Adrenal gland (tissue), 19 donors: ENCODE data around the gene RAB3IL1. TPM values are rescaled to one million over a fixed set of nuclear protein-coding genes. Genes with fewer than 3 reads are reported as not detected.
"Not testable (repeated sequence)": the region's sequence is repeated elsewhere in the genome, so short reads cannot be mapped to it uniquely, and the experiment has no call there.

ENCODE experiments used
- DNase-seq, 7 donors: peaks; one replicate each; pipeline ENCODE4 v3.0.0-alpha.2; 2019 to 2020
- H3K27ac ChIP-seq, 5 donors: fragments of 200-600 bp; sonication (generic) in 4 of 5; 1 replicate in 3 of 5; 2 replicates in 2 of 5; pipeline versions ENCODE4 v1.5.1 to v1.8.0; 2016 to 2020; ENCODE audit warnings: mild to moderate bottlenecking in 1 of 5
- H3K27me3 ChIP-seq: fragments of 200-600 bp; 2 replicates; pipeline ENCODE4 v1.8.0; 2021
- H3K36me3 ChIP-seq, 2 donors: fragments of 200-600 bp; replicated peaks in 1 of 2; 1 replicate in 1 of 2; 2 replicates in 1 of 2; pipeline versions ENCODE4 v1.5.1 to v1.8.0; 2018 to 2022
- H3K4me1 ChIP-seq, 2 donors: fragments of 200-600 bp; replicated peaks in 1 of 2; 1 replicate in 1 of 2; 2 replicates in 1 of 2; pipeline versions ENCODE4 v1.5.1 to v1.8.0; 2018 to 2021
- H3K4me3 ChIP-seq, 4 donors: fragments of 200-600 bp; sonication (generic) in 3 of 4; one replicate each; pipeline ENCODE4 v1.5.1; 2016 to 2018
- H3K9me3 ChIP-seq, 3 donors: fragments of 200-600 bp; sonication (generic) in 1 of 3; replicated peaks in 1 of 3; 1 replicate in 2 of 3; 2 replicates in 1 of 3; pipeline versions ENCODE4 v1.5.1 to v1.8.0; 2016 to 2021
- POLR2A ChIP-seq, 2 donors: fragments of 450-650 bp; IDR thresholded peaks; one replicate each; pipeline ENCODE4 v1.6.1; 2017; ENCODE audit warnings: antibody characterized with exemption in 2 of 2, mild to moderate bottlenecking in 2 of 2, moderate library complexity in 1 of 2
- WGBS, 4 donors: extraction: QIAGEN DNeasy Blood & Tissue Kit in 2 of 4; methylation state at CpG; one replicate each; pipeline versions ENCODE4 v1.1.5 to v1.1.7; 2013 to 2017; 5-methylcytosine and 5-hydroxymethylcytosine counted together
- intact Hi-C, 2 donors: fragments of 100-400 bp; cut with DNase I; formaldehyde crosslinking; loops; one replicate each; pipeline versions ENCODE4 v1.14.1 to v1.15.0; 2022 to 2023
- long read RNA-seq, 10 donors: library from polyadenylated mRNA in 3 of 10; unstranded in 2 of 10; stranded (forward) in 1 of 10; transcript quantifications; one replicate each; pipeline ENCODE4 v2.0.0 and lab custom pipeline, GENCODE V29; 2021 to 2026
- polyA plus RNA-seq, 3 donors: library from polyadenylated mRNA; stranded (reverse); fragments of 200-250 nt in 2 of 3; fragments of 350-450 nt in 1 of 3; fragmentation: Illumina TruSeq in 1 of 3; extraction: RNeasy Lipid Tissue Mini Kit (QIAGEN cat#74804) in 1 of 3; gene quantifications; one replicate each; pipeline ENCODE4 v1.2.3, GENCODE V29; 2013 to 2014
- total RNA-seq, 9 donors: library from RNA; depleted of rRNA in 4 of 9; stranded (reverse); fragments of >200 nt in 4 of 9; fragments of 120-200 nt in 1 of 9; fragmentation: NEBNext Ultra II Directional in 1 of 9; extraction: Animal tissue kit (Norgen Biotek cat#: 25700) in 1 of 9; gene quantifications; one replicate each; pipeline versions ENCODE4 v1.1.0 to v1.2.4, GENCODE V29; 2013 to 2023
- TF ChIP-seq, protein P1 (sequence below), 6 experiments: fragments of 450-650 bp in 4 of 6; fragments of 200-600 bp in 2 of 6; sonication (generic) in 1 of 6; IDR thresholded peaks; 1 replicate in 5 of 6; 2 replicates in 1 of 6; pipeline versions ENCODE4 v1.5.1 to v1.8.0; 2016 to 2021; ENCODE audit warnings: antibody characterized with exemption in 6 of 6, mild to moderate bottlenecking in 2 of 6, moderate library complexity in 1 of 6
- donor health status: healthy with polysubstance abuse.
- donor health status: Bipolar disorder and iron deficiency.
- donor health status: DM: yes; HTN: yes; CAD: no.
- donor health status: DM: no; HTN: no; CAD: no.
- donor health status: DM: no; HTN: no; CAD: no.
- donor health status: DM: yes; HTN: yes; CAD: no.

The RAB3IL1 gene
- total RNA-seq (10 to 100 TPM in 8 of 9 donors, 1 to 10 TPM in 1; 2.4 to 23.7 (median 19.4) TPM), polyA plus RNA-seq (10 to 100 TPM in 2 of 3 donors, 1 to 10 TPM in 1; 2.7 to 17.4 (median 15.5) TPM)
- long read RNA-seq, donor 1, partial matches to known transcripts: 0 of 1 reads
- long read RNA-seq, donor 1, other reads (novel, unspliced or antisense): 0 of 1 reads
- long read RNA-seq, donor 2, partial matches to known transcripts: 0 of 1 reads
- long read RNA-seq, donor 2, other reads (novel, unspliced or antisense): 0 of 1 reads
- long read RNA-seq, donor 3, partial matches to known transcripts: 0 of 2 reads
- long read RNA-seq, donor 3, other reads (novel, unspliced or antisense): 0 of 2 reads
- long read RNA-seq, donor 4: 0 reads
- long read RNA-seq, donor 5, transcript RAB3IL1-202 (10 exons, 2,284 nt): major isoform, 31 of 43 reads
- long read RNA-seq, donor 5, partial matches to known transcripts: 1 of 43 reads
- long read RNA-seq, donor 5, other reads (novel, unspliced or antisense): 9 of 43 reads
- long read RNA-seq, donor 6: 0 reads
- long read RNA-seq, donor 7: 0 reads
- long read RNA-seq, donor 8: 0 reads
- long read RNA-seq, donor 9: 0 reads
- long read RNA-seq, donor 10, partial matches to known transcripts: 0 of 1 reads
- long read RNA-seq, donor 10, other reads (novel, unspliced or antisense): 0 of 1 reads

- intact Hi-C loops: no loop called here
- no peaks in the 10 kb centered on the region for H3K27me3 ChIP-seq
- no peaks in the 10 kb centered on the region for H3K36me3 ChIP-seq
- DNase-seq: peak; percentile 52 to 68 (median 63)
- peak within 1 kb of the TSS in 3 of 5 donors; percentile 48 to 85 (median 78) for H3K27ac ChIP-seq
- H3K4me1 ChIP-seq: peaks cover 0 to 11% of the 10 kb centered on the region in 2 donors
- peak within 1 kb of the TSS in 2 of 4 donors; percentile 17 to 89 for H3K4me3 ChIP-seq
- no peaks in the 10 kb centered on the region for H3K9me3 ChIP-seq
- 2 to 13% (median 5%) methylated on average over 8 to 74 of the region's 74 CpGs for WGBS, 4 donors
- TF ChIP-seq POLR2A (IDR thresholded peaks at IDR 0.05): peak in 1 of 2 donors; percentile 20
- TF ChIP-seq, protein P1, sequence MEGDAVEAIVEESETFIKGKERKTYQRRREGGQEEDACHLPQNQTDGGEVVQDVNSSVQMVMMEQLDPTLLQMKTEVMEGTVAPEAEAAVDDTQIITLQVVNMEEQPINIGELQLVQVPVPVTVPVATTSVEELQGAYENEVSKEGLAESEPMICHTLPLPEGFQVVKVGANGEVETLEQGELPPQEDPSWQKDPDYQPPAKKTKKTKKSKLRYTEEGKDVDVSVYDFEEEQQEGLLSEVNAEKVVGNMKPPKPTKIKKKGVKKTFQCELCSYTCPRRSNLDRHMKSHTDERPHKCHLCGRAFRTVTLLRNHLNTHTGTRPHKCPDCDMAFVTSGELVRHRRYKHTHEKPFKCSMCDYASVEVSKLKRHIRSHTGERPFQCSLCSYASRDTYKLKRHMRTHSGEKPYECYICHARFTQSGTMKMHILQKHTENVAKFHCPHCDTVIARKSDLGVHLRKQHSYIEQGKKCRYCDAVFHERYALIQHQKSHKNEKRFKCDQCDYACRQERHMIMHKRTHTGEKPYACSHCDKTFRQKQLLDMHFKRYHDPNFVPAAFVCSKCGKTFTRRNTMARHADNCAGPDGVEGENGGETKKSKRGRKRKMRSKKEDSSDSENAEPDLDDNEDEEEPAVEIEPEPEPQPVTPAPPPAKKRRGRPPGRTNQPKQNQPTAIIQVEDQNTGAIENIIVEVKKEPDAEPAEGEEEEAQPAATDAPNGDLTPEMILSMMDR (IDR thresholded peaks at IDR 0.05): peak in 1 of 6 experiments; percentile 2
Measured at GRCh38 chr11:61917334-61918109, at the start of gene RAB3IL1. Gene RAB3IL1 (minus strand): TSS chr11:61917566. CDS start chr11:61917367, 199 bp downstream.

DNA sequence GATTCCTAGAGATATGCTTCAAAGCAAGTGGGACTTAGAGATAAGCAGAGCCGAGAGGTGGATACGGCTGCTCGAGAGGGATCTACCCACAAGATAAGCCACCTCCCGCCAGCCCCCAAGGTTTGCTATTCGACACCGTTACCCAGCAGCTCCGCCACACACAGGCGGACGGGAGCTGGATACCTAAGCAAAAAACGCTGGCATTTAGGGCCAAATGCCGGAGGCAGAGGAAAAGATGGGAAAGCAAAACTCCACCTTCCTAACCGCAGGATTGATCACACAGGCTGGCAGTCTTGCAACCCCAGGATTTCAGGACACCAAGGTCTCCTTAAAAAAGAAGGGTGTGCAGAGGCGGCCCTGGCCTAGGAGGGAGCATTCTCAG lies 49.4 kb upstream of the RAB3IL1 start:
- Histone ChIP-seq H3K4me1 (peaks cover 37 to 63% of the 10 kb centered on the region in 2 donors), H3K36me3 (peaks cover 0 to 31% of the 10 kb centered on the region in 2 donors), H3K4me3 (peak overlapping the region; percentile 67 to 98 (median 72)), H3K27me3 (no peaks in the 10 kb centered on the region), H3K27ac (peak overlapping the region; percentile 60 to 98 (median 97)), H3K9me3 (no peaks in the 10 kb centered on the region)
- WGBS, 4 donors: 0 to 1% (median 0%) methylated on average over 11 to 13 of the region's 13 CpGs
- TF ChIP-seq, protein P1 (IDR thresholded peaks at IDR 0.05): no peak
- no peak for TF ChIP-seq POLR2A (IDR thresholded peaks at IDR 0.05)
- peak in 6 of 7 donors; percentile 45 to 69 (median 48) for DNase-seq
- intact Hi-C loops: no loop called here

DNA sequence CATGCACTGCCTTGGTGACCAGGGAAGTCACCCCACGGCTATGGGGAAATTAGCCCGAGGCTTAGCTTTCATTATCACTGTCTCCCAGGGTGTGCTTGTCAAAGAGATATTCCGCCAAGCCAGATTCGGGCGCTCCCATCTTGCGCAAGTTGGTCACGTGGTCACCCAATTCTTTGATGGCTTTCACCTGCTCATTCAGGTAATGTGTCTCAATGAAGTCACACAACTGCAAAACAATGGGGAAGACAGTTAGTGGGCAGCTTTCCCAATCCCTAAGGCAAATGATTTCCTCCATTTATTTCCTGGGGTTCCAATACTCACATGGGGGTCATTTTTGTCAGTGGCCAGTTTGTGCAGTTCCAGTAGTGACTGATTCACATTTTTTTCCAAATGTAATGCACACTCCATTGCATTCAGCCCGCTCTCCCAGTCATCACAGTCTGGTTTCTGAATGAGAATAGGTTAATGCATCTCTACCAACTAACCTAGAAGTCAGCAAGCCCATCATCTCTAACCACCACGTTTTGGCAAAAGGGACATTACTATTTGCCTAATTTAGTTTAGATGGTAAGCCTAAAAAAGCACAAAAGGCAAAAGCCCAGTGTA lies 47.4 kb upstream of the RAB3IL1 start:
- intact Hi-C loops: loop anchor here in 1 of 2 donors (5.0 kb wide), 1 partner anchor 113 kb away; no protein-coding TSS in a partner anchor
- Histone ChIP-seq H3K4me1 (peaks cover 19 to 46% of the 10 kb centered on the region in 2 donors), H3K27ac (peak overlapping the region in 4 of 5 donors; percentile 61 to 98 (median 96)), H3K4me3 (peak overlapping the region in 2 of 4 donors; percentile 73 to 98), H3K36me3 (peaks cover 0 to 31% of the 10 kb centered on the region in 2 donors)
- peak in 4 of 7 donors; percentile 9 to 75 (median 38) for DNase-seq
- H3K27me3 ChIP-seq, H3K9me3 ChIP-seq: not testable (repeated sequence)
- TF ChIP-seq POLR2A (IDR thresholded peaks at IDR 0.05): peak in 1 of 2 donors; percentile 7
- 63 to 77% (median 69%) methylated on average over 9 of the region's 9 CpGs for WGBS, 4 donors

DNA sequence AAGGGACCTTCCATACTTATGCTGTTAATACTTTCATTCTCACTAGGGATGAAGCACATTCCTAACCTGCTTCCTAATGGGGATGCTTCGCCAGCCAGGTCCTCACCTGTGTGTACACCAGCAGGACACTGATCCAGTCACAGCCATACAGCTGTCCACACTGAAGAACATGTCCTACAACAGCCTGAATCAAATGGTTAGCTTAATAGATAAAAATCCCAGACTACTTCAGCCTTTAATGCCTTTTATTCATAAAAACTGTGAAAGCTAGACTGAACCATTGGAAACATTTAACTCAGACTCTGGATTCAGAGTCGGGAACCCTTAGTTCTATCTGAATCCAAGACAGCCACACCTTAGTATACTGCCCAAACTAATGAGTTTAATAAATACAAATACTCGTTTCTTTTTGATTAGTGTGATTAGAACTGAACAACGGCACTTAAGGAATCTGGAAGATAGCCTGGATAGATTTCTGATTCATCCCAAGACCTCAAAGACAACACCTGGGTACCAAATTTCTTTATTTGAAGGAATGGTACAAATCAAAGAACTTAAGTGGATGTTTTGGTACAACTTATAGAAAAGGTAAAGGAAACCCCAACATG lies 46.8 kb upstream of the RAB3IL1 start:
- H3K27me3 ChIP-seq: no peaks in the 10 kb centered on the region
- H3K36me3 ChIP-seq: peaks cover 0 to 31% of the 10 kb centered on the region in 2 donors
- intact Hi-C loops: loop anchor here in 1 of 2 donors (5.0 kb wide), 1 partner anchor 113 kb away; no protein-coding TSS in a partner anchor
- WGBS, 4 donors: 79 to 88% (median 82%) methylated on average over 4 of the region's 4 CpGs
- H3K4me1 ChIP-seq: peaks cover 16 to 40% of the 10 kb centered on the region in 2 donors
- peak overlapping the region in 1 of 4 donors; percentile 98 for H3K4me3 ChIP-seq
- TF ChIP-seq, protein P1 (IDR thresholded peaks at IDR 0.05): no peak
- TF ChIP-seq POLR2A (IDR thresholded peaks at IDR 0.05): peak; percentile 46 to 54
- H3K9me3 ChIP-seq: no peaks in the 10 kb centered on the region
- DNase-seq: peak in 4 of 7 donors; percentile 17 to 59 (median 36)
- H3K27ac ChIP-seq: peak overlapping the region in 4 of 5 donors; percentile 4 to 98 (median 60)
